Measurements from ENCODE around the gene SCYL3. TPM values are rescaled to one million over a fixed set of nuclear protein-coding genes. Genes with fewer than 3 reads are reported as not detected.
A peak's percentile ranks its signal among the peaks of the same experiment; 100 is the strongest.

SCYL3 gene
- total and polyA plus RNA-seq, 11 donors = 2.1 to 8.6 (median 6.1) TPM

DNA sequence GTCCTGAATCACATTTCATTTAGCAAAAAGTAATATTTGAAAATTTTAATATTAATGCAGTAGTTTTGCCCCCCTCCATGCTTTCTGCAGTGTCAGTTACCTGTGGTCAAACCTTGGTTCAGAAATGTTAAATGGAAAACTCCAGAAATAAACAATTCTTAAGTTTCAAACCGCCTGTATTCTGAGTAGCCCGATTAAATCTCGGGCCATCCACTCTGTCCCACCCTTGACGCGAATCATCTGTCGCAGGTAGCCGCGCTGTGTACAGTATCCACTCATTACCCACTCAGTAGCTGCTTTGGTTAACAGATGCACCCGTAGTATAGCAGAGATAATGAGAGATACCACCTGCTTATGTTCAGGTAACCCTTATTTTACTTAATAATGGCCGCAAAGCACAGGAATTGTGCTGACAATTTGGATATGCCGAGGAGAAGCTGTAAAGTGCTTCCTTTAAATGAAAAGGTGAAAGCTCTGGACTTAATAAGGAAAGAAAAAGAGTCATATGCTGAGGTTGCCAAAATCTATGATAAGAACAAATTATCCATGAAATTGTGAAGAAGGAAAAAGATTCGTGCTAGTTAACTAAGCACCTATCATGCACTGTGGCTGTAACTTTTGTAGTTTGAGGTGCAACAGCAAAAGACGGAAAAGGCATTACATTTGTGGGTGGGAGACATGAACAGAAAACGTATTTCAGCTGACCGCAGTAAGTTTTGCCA is 889 bp upstream of the SCYL3 start:
- H3K36me3 ChIP-seq = no peaks in the 10 kb centered on the region
- ATAC-seq = no peak

DNA sequence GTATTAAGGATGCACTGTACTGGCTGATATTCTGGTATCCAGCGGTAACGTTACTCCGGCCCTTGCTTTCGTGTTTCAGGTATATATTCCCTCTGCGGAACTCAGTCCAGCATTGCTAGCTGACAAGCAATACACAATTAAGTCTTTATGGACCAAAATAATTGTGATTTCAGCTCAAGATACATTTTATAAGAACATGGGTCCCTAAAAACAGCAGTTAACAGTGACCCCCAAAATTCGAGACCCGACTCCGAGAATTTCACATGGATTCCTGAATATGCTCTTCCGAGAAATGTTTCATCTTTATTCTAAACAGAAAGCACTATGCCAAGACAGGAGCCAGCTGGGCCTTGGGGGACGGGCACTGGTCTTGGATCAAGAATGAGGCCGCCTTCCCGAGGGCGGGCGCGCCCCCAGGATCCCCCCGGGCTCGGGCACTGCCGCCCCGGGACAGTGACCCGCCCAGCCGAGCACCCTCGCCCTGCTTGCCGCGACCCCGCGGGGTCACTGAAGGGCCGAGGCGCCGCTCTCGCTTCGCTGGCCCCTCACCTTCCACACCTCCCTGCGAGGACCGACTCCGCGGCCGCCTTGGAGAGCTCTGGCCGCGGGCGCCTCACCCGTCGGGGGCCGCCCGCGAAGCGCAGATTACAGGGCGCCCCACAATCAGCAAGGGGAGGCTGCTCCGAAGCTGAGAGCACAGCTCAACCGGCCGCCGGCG is 610 bp downstream of the SCYL3 start:
- 1 to 3% (median 2%) methylated on average over 11 to 51 of the region's 51 CpGs for WGBS, 4 donors
- Histone ChIP-seq H3K27me3 (peaks cover 0 to 6% (median 0%) of the 10 kb centered on the region in 9 donors), H3K27ac (peak overlapping the region; percentile 94 to 100 (median 97)), H3K4me3 (peak overlapping the region; percentile 78 to 99 (median 94)), H3K36me3 (peaks cover 0 to 7% (median 6%) of the 10 kb centered on the region in 9 donors), H3K9me3 (no peaks in the 10 kb centered on the region), H3K4me1 (peaks cover 0 to 38% (median 19%) of the 10 kb centered on the region in 12 donors)
- TF ChIP-seq, protein P1, sequence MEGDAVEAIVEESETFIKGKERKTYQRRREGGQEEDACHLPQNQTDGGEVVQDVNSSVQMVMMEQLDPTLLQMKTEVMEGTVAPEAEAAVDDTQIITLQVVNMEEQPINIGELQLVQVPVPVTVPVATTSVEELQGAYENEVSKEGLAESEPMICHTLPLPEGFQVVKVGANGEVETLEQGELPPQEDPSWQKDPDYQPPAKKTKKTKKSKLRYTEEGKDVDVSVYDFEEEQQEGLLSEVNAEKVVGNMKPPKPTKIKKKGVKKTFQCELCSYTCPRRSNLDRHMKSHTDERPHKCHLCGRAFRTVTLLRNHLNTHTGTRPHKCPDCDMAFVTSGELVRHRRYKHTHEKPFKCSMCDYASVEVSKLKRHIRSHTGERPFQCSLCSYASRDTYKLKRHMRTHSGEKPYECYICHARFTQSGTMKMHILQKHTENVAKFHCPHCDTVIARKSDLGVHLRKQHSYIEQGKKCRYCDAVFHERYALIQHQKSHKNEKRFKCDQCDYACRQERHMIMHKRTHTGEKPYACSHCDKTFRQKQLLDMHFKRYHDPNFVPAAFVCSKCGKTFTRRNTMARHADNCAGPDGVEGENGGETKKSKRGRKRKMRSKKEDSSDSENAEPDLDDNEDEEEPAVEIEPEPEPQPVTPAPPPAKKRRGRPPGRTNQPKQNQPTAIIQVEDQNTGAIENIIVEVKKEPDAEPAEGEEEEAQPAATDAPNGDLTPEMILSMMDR (IDR thresholded peaks at IDR 0.05) = no peak
- no peak for TF ChIP-seq POLR2A (IDR thresholded peaks at IDR 0.05)
- peak in 4 of 5 donors; percentile 41 to 72 (median 42) for DNase-seq
- intact Hi-C loops (cut with DNase I) = loop anchor here in 3 of 10 donors (5.0 to 10.0 kb wide), 3 partner anchors 101 to 182 kb away; partner anchors contain the start of genes KIFAP3 (in 3 of the 3) and METTL18 (in 1 of the 3)
- ATAC-seq = peak in 2 of 4 donors; percentile 12 to 15

More for the DNA sequence above, 889 bp upstream of the SCYL3 start:
- no peak for DNase-seq
- TF ChIP-seq, protein P1 (IDR thresholded peaks at IDR 0.05) = no peak
- TF ChIP-seq POLR2A (IDR thresholded peaks at IDR 0.05) = no peak
- no peaks in the 10 kb centered on the region for H3K9me3 ChIP-seq
- peak overlapping the region; percentile 94 to 100 (median 97) for H3K27ac ChIP-seq
- intact Hi-C loops (cut with DNase I) = loop anchor here in 3 of 10 donors (5.0 to 10.0 kb wide), 3 partner anchors 102 to 180 kb away; partner anchors contain the start of genes KIFAP3 (in 3 of the 3) and METTL18 (in 1 of the 3)
- peaks cover 0 to 6% (median 0%) of the 10 kb centered on the region in 9 donors for H3K27me3 ChIP-seq
- peak overlapping the region; percentile 78 to 99 (median 94) for H3K4me3 ChIP-seq
- WGBS, 4 donors = 38 to 40% (median 38%) methylated on average over 15 of the region's 15 CpGs
- peaks cover 0 to 38% (median 18%) of the 10 kb centered on the region in 12 donors for H3K4me1 ChIP-seq

DNA sequence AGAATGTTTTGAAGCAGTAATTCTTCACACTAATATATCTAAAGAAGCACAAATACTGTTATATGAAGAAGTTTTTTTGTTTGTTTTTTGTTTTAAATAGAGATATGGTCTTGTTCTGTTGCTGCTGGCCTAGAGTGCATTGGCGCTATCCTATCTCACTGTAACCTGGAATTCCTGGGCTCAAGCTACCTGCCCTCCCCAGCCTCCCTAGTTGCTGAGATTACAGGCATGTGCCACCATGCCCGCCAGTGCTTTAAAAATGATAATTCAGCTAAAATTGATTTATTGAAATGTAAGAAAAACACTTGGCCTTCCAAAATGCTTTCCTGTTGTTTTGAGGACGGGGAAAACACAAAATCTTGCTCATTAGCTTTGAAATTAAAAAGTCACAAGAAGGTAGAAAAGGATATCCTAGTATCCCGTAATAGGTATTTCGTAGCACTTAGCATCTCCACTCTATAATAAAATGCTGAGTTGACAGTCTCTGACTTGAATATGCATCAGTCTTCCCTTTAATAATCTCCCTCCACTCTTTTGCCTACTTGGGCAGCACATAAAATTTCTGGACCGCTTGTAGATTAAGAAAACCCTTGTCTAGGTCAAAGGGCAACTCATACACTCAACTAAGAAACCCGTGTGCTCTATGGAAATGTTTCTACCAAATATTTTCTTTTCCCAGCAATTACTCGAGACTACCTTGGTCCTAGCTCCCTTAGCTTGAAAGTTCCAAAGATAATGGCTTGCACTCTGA is 1.3 kb downstream of the SCYL3 start:
- H3K9me3 ChIP-seq = no peaks in the 10 kb centered on the region
- H3K4me1 ChIP-seq = peaks cover 0 to 38% (median 19%) of the 10 kb centered on the region in 12 donors
- H3K27ac ChIP-seq = peak overlapping the region in 10 of 12 donors; percentile 28 to 98 (median 96)
- H3K4me3 ChIP-seq = peak overlapping the region; percentile 78 to 99 (median 94)
- ATAC-seq = no peak
- no peak for DNase-seq
- TF ChIP-seq, protein P1 (IDR thresholded peaks at IDR 0.05) = no peak
- no peak for TF ChIP-seq POLR2A (IDR thresholded peaks at IDR 0.05)
- 61 to 64% (median 62%) methylated on average over 8 of the region's 8 CpGs for whole genome bisulfite sequencing, 4 donors
- H3K36me3 ChIP-seq = peaks cover 0 to 15% (median 13%) of the 10 kb centered on the region in 9 donors
- intact Hi-C loops (cut with DNase I) = loop anchor here in 3 of 10 donors (5.0 to 10.0 kb wide), 3 partner anchors 100 to 182 kb away; partner anchors contain the start of genes KIFAP3 (in 3 of the 3) and METTL18 (in 1 of the 3)
- H3K27me3 ChIP-seq = peaks cover 0 to 6% (median 0%) of the 10 kb centered on the region in 9 donors
